SK-N-SH treated with all-trans-retinoic acid at 6 μM for 48 hours (cell line): ENCODE results near the gene PSG7.
"Not testable (repeated sequence)": the region's sequence is repeated elsewhere in the genome, so short reads cannot be mapped to it uniquely, and the experiment has no call there.

Experiments used
- ATAC-seq: fragments of 200-7000 bp; cut with Tn5 transposase; 3 replicates; pipeline ENCODE4 v1.9.1; 2020; ENCODE audit warnings: mild to moderate bottlenecking, moderate library complexity
- CSDC2 ChIP-seq: fragments of 250-450 bp; sonication (Bioruptor Pico); IDR thresholded peaks from 2 replicates; pipeline ENCODE4 v1.5.0; 2020; ENCODE audit warnings: mild to moderate bottlenecking, moderate library complexity
- GLIS3 ChIP-seq: fragments of 250-450 bp; sonication (Bioruptor Pico); IDR thresholded peaks from 2 replicates; pipeline ENCODE4 v1.5.0; 2020; ENCODE audit warnings: mild to moderate bottlenecking, moderate library complexity
- ISL1 ChIP-seq: fragments of 250-450 bp; sonication (Bioruptor Pico); IDR thresholded peaks from 2 replicates; pipeline ENCODE4 v2.1.2; 2022; ENCODE audit warnings: mild to moderate bottlenecking, moderate library complexity
- ZFP3 ChIP-seq: fragments of 250-450 bp; sonication (Bioruptor Pico); IDR thresholded peaks from 2 replicates; pipeline ENCODE4 v1.5.0; 2020; ENCODE audit warnings: mild to moderate bottlenecking, moderate library complexity
- TF ChIP-seq, protein P1 (sequence below): fragments of 250-450 bp; sonication (Bioruptor Pico); IDR thresholded peaks from 2 replicates; pipeline ENCODE4 v1.5.1; 2020; ENCODE audit warnings: low read depth, mild to moderate bottlenecking, moderate library complexity

Gene PSG7

DNA sequence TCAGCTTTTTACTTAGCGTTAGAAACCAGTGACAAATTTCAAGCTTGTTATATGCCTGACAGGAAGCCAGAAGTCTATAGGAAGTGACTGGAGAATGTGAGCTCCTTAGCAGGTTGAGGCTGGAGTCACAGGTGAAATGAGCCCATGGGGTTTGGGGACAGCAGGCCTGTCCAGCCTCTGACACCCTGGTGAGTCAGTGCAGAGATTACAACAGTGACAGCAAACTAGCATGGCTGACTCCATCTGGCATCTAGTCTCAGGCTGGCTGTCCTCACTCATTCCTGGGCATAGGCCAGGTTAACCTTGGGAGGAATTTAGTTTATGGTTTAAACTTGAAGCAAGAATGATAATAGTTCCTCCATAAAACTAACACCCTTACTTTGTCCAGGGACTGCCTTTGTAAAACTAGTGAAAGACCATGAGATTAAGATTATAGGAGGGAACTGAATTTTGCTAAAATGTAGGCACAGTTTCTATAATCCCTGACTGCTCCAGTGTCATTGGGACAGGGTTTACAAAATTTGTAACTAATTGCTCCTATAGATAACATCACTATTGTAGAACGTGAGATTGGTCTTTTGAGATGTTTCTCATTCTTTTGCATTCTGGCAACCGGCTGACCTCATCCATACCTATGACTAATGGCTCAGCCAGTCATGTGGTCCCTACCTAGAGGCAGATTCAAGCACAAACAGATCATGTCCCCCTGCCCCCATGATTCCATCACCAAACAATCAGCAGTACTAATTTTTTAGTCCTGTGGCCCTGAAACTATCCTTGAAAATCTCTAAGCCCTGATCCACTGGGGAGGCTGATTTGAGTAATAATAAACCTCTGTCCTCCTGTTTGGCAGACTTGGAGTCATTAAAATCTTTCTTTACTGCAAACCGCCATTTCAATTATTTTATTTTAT lies 61.9 kb downstream of the PSG7 start:
- TF ChIP-seq ISL1 (CRISPR knock-in tag) (peak; percentile 60; the same call in 1 of the 2 replicates), CSDC2 (CRISPR knock-in tag) (peak; percentile 87), GLIS3 (CRISPR knock-in tag) (0 out of 2 replicates have a peak, but pooled peaks have one; percentile 30), ZFP3 (CRISPR knock-in tag) (peak; percentile 60; the same call in 1 of the 2 replicates)
- TF ChIP-seq, protein P1, sequence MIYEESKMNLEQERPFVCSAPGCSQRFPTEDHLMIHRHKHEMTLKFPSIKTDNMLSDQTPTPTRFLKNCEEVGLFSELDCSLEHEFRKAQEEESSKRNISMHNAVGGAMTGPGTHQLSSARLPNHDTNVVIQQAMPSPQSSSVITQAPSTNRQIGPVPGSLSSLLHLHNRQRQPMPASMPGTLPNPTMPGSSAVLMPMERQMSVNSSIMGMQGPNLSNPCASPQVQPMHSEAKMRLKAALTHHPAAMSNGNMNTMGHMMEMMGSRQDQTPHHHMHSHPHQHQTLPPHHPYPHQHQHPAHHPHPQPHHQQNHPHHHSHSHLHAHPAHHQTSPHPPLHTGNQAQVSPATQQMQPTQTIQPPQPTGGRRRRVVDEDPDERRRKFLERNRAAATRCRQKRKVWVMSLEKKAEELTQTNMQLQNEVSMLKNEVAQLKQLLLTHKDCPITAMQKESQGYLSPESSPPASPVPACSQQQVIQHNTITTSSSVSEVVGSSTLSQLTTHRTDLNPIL (CRISPR knock-in tag) = 0 out of 2 replicates have a peak, but pooled peaks have one; percentile 7
- ATAC-seq = not testable (repeated sequence)

DNA sequence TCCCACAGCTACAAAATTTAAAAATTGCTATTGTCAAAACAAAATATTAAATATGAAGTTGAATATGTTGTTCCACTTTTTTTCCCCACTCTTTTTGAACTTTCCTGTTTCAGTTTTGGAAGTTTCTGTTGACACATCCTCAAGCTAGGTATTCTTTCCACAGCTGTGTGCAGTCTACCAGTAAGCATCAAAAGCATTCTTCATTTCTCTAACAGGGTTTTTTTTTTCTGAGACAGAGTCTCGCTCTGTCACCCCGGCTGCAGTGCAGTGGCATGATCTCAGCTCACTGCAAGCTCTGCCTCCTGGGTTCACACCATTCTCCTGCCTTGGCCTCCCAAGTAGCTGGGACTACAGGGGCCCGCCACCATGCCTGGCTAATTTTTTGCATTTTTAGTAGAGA lies 62.9 kb downstream of the PSG7 start:
- ATAC-seq = not testable (repeated sequence)
